ENCODE results near the gene KRT39. TPM values are rescaled to one million over a fixed set of nuclear protein-coding genes. Genes with fewer than 3 reads are reported as not detected.
A peak's percentile ranks its signal among the peaks of the same experiment; 100 is the strongest.

The KRT39 gene
- total RNA-seq, 1 donor from 2014 or later, result not detected

GRCh38 chr17:40980596-40980995 lies 13.8 kb upstream of the KRT39 start:
- no peak for DNase-seq (ENCODE audit: low read depth in 2 of 2)

GRCh38 chr17:40980117-40980516 lies 13.4 kb upstream of the KRT39 start:
- no peak for DNase-seq (ENCODE audit: low read depth in 2 of 2)

DNA sequence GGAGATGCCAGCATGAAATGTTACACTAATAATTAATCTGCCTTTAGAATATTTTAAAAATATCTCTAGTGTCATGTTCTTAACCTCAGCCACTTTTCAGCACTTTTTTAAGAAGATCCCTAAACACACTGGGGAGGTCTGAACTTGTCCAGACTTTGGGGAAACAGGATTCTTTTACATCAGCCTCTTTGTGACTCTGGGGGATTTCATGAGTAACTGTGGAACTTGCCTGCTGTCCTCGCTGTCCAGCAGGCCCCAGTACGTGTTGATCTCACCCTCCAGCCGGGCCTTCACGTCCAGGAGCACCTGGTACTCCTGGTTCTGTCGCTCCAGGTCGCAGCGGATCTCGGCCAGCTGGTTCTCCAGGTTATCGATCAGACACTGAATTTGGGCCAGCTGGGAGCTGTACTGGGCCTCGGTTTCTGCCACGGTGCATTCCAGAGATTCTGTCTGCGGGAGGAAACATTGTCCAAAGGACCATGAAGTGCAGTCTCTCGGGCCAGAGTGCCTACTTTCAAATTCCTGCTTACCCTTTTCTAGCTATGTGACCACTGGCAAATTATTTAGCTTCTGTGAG lies 11.9 kb upstream of the KRT39 start:
- DNase-seq (ENCODE audit: low read depth in 2 of 2), result no peak

- DNase-seq (ENCODE audit: low read depth in 2 of 2), result no peak
Measured at GRCh38 chr17:40975516-40975915, 8.8 kb upstream of the KRT39 start.

- no peak for DNase-seq (ENCODE audit: low read depth in 2 of 2)
Measured at GRCh38 chr17:40974366-40974765, 7.6 kb upstream of the KRT39 start.

DNA sequence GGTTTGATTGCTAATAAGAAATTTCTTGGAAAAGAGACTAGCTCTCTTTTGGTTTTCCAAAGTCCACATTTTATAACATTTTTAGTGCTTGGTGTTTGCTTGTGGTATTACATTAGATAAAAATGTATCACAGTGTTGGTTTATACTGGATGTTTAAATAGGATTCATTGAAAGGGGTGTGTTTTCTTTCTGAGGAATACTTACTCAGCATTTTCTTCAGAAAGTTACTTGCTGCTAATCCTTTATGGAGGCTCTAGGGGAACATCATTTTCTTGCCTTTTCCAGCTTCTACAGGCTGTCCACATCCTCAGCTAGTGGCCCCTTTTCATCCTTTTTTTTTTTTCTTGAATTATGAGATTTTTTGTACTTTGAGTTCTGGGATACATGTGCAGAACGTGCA lies 834 bp upstream of the KRT39 start:
- DNase-seq (ENCODE audit: low read depth in 2 of 2), result no peak

DNA sequence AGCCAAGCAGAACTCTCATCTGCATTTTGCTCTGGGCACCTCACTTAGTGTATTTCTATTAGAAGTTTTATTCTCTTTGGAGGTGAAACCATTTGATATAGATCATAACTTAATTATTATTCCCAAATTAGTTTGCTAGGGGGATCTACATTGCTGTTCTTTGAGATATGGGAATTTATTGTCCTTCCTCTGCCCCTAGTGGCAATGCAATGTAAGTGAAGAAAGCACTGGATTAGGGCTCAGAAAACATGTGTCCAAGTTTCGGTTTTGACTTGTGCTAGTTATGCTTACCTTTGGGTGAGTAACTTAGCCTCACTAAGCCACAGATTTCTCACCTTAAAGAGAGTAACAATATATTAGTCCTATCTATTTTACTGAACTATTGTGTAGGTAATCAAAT lies 2.9 kb downstream of the KRT39 start:
- peak; percentile 17 to 52 for DNase-seq (ENCODE audit: low read depth in 2 of 2)

DNA sequence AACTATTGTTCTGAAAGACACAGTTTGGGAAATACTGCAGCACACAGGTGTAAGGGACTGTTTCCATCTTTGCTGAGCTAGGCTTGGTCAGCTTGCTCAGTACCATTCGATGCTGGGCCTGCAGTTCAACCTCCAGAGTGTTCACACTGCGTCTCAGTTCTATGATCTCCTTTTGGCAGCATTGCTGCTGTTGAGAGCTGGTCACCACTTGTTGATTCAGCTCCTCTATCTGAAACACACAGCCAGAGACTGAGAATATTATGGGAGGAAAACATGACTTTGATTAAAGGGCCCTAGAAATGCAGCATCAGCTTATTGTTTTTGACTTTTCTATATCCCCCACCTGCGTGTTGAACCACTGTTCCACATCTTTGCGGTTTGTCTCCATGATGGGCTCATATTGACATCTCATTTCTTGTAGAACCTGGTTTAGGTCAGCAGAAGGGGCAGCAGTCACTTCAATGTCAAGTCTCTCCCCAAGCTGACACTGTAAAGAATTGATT lies 4.6 kb downstream of the KRT39 start:
- DNase-seq (ENCODE audit: low read depth in 2 of 2), result no peak

GRCh38 chr17:40961591-40961990 lies 5.2 kb downstream of the KRT39 start:
- DNase-seq (ENCODE audit: low read depth in 2 of 2), result no peak

DNA sequence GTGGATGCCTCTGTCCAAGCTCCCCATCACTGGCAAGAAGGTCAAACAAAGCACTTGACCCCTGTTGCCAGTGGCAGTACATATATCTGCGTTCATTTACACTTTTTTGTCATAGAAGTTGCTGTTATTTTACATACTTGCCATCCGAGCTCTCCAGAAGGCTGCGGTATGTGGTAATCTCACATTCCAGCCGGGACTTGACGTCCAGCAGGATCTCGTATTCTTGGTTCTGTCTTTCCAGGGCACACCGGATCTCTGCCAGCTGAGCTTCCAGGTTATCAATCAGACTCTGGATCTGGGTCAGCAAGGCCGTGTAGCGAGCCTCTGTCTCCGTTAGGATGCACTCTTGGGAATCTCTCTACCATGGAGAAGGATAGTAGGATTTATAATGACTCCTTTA lies 6.6 kb downstream of the KRT39 start:
- no peak for DNase-seq (ENCODE audit: low read depth in 2 of 2)

GRCh38 chr17:40958086-40958953 lies 8.4 kb downstream of the KRT39 start:
- DNase-seq (ENCODE audit: low read depth in 2 of 2), result no peak

DNA sequence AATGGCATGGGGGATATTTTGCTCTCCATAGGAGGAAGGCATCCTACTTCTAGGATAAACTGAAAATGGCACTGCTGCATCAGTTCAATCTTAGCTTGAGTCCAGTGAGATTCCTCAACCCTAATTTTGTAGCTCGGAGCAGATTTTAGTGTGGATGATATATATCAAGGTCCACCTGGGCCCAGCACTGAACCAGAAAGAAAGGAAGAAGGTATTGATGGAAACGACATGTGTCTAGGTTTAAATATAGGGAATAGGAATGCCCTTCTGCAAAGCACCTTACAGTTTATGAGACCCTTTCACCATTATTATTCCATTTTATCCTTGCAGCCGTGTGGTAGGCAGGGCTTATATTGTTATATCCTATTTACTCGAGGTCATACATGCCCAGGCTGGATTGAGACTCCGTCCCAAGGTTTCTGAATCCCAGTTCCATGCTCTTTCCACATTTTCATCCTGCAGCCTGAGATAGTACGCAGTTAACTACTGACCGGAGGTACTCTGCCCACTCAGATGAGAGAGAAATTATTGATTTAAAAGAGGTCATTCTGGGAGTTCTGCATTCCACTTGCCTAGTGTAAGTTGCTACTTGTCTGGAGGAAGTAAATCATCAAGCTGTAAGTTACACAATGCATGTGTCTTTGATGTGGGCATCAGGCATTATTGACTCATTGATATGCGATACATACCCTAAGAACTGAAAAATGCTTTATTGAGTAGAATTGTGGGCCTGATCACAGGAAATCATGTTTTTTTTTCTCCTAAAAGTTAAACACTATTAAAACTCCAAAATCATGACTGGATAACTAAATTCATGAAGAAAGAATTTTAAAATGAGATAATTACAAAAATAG lies 10.1 kb downstream of the KRT39 start:
- no peak for DNase-seq (ENCODE audit: low read depth in 2 of 2)

DNA sequence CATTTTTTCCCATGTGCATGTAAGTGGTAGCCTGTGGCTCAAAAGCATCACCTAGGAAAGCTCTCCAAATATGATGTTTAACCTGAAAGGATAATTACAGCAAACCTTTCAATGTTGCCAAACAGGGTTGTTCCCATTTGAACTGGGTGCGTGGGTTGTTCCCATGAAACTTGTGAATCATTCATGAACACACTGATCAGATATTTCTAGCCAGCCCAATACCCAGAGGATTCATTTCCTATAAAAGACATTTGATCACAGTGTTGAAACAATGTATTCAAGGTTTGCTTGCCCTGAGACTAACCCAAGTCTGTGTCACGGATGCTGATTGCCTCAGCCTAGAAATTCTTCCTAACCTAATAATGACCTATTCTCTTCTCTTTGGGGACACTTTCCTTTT lies 12.9 kb downstream of the KRT39 start:
- no peak for DNase-seq (ENCODE audit: low read depth in 2 of 2)

DNA sequence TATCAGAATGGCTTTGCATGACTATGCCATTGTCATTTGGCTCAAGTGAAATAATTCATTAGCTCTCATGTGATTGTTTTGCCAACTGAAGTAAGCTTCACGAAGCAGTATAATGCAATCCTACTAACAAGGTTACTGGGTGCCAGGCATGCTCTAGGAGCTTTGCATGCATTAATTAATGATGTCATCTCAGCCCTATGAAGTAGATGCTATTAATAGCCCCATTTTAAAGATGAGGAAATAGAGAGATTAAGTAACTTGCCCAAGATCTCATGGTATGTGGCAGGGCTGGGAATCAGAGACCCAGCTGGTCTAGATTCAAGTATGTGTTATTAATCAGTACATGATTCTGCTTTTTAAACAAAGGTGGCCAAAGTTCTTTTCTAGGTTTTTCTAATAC lies 14.1 kb downstream of the KRT39 start:
- DNase-seq (ENCODE audit: low read depth in 2 of 2), result no peak

GRCh38 chr17:40952154-40952553 lies 14.6 kb downstream of the KRT39 start:
- DNase-seq (ENCODE audit: low read depth in 2 of 2), result no peak

- peak in 1 of 2 donors; percentile 38 for DNase-seq (ENCODE audit: low read depth in 2 of 2)
Measured at GRCh38 chr17:40951011-40951622, 15.6 kb downstream of the KRT39 start.

GRCh38 chr17:40950176-40950575 lies 16.6 kb downstream of the KRT39 start:
- DNase-seq (ENCODE audit: low read depth in 2 of 2), result no peak

DNA sequence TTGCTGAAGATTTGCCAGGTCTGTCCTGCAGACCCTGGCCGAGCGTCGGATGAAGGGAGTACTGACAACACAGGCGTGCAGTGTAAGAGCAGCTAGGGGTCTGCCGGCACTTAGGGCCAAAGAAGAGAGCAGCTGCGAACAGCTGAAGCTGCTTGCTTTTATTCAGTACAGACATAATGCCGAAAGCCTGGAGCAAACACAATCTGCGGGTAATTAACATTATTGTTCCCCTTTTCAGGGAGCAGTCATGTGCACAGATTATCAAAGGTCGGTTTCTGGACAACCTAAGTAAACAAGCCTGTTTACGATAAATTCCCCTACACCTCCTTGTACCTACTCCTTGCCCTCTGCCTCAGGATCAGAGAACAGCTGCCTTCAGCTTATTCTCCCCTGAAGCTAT lies 17.3 kb downstream of the KRT39 start:
- no peak for DNase-seq (ENCODE audit: low read depth in 2 of 2)

DNA sequence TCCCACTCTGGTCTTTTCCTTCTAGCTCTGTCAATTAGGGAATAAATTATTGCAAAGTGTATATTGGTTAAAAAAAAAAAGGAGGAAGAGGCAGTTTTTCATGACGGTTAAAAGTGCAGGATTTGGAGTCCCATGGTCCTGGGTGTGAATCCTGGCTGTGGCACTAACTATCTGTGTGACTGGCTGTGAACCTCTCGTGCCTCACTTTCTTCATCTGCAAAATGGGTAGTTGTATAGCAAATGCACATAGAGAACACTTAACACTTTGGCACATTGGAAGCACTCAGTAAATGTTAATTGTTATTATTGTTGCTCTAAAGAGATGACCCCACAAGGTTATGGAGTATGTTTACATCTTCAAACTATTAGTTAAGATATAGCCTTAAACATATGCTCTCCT lies 18.8 kb downstream of the KRT39 start:
- no peak for DNase-seq (ENCODE audit: low read depth in 2 of 2)

GRCh38 chr17:40945414-40945813 lies 21.3 kb downstream of the KRT39 start:
- no peak for DNase-seq (ENCODE audit: low read depth in 2 of 2)

DNA sequence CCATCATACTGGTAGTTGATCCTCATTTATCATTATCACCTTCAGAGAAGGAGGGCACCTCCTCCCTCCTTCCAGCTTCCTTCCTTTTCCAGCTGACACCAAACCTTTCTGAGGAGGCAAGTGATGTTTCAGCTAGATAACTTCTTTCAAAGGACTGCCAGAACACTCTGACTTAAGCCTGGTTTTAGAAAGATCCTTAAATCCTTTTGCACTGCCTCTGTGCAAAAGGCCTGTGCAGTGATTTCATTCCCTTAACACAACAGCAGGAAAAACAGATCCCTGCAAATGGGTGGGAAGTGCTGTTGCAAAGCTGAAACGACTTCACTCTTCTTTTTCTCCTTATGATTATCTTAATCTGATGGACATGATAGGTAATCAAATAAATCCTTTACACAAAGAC lies 22.2 kb downstream of the KRT39 start:
- DNase-seq (ENCODE audit: low read depth in 2 of 2), result no peak

- no peak for DNase-seq (ENCODE audit: low read depth in 2 of 2)
Measured at GRCh38 chr17:40942553-40942952, 24.2 kb downstream of the KRT39 start.

Data from lung microvascular endothelial cell (primary cell).